HepG2 (cell line): ENCODE results near the gene RPS6KA5. TPM values are rescaled to one million over a fixed set of nuclear protein-coding genes. Genes with fewer than 3 reads are reported as not detected.

Experiments
- ATAC-seq: fragments of 200-7000 bp; cut with Tn5 transposase; 3 replicates; pipeline ENCODE4 v1.9.1; 2020; ENCODE audit warnings: mild to moderate bottlenecking, moderate library complexity
- BruUV-seq: library from RNA; stranded (reverse); fragments of 400-500 nt; replicated peaks from 2 replicates; lab custom pipeline; 2021; lab: Mats Ljungman, UMichigan
- CTCF ChIA-PET: fragments of 300-600 bp; formaldehyde crosslinking; extraction: SDS; loops from one replicate; lab custom pipeline; 2021; ENCODE audit warnings: low total read pairs, inconsistent platforms, low intra/inter-chr PET ratio; lab: Yijun Ruan, JAX
- POLR2A ChIA-PET: fragments of 350-600 bp; sonication (Branson Sonifier 250); formaldehyde crosslinking; loops from one replicate; lab custom pipeline; 2020; ENCODE audit warnings: antibody characterized with exemption, inconsistent platforms; lab: Yijun Ruan, JAX
- DNase-seq: peaks from one replicate; pipeline ENCODE4 v3.0.0-alpha.2; 2015; ENCODE audit warnings: low spot score
- FAIRE-seq: peaks from 3 replicates; lab custom pipeline; 2011; peaks lifted over from hg19 to GRCh38; lab: Jason Lieb, UNC
- H2AFZ ChIP-seq: one replicate; pipeline ENCODE4 v1.6.1; 2011; ENCODE audit warnings: low read length, inconsistent platforms
- H3K27ac ChIP-seq: fragments of 300-600 bp; 3 replicates; pipeline ENCODE4 v1.8.0; 2011; ENCODE audit warnings: mixed run types, mild to moderate bottlenecking, mixed read lengths, low read length, inconsistent platforms; ENCODE audit not compliant: insufficient read depth; ENCODE audit errors: extremely low read length
- H3K27me3 ChIP-seq, 2 experiments: fragments of 200-600 bp in 1 of 2; 2 replicates in 1 of 2; 3 replicates in 1 of 2; pipeline versions ENCODE4 v1.6.0 to v1.8.0; 2011; ENCODE audit warnings: low read length in 2 of 2, mild to moderate bottlenecking in 2 of 2, moderate library complexity in 2 of 2, inconsistent platforms in 1 of 2; ENCODE audit not compliant: insufficient read depth in 2 of 2, control insufficient read depth in 1 of 2
- H3K36me3 ChIP-seq, 2 experiments: fragments of 200-600 bp in 1 of 2; replicated peaks in 1 of 2; 2 replicates in 1 of 2; 3 replicates in 1 of 2; pipeline versions ENCODE4 v1.5.1 to v1.8.0; 2011; ENCODE audit warnings: low read length in 2 of 2, inconsistent platforms in 1 of 2; ENCODE audit not compliant: insufficient read depth in 2 of 2, control insufficient read depth in 1 of 2
- H3K4me1 ChIP-seq: 2 replicates; pipeline ENCODE4 v1.5.1; 2012; ENCODE audit warnings: low read length, inconsistent platforms; ENCODE audit not compliant: insufficient read depth
- H3K4me2 ChIP-seq: 2 replicates; pipeline ENCODE4 v1.6.0; 2011; ENCODE audit warnings: low read depth, low read length, inconsistent platforms
- H3K4me3 ChIP-seq, 3 experiments: fragments of 200-600 bp in 1 of 3; sonication (generic), shearing (Covaris generic) in 1 of 3; replicated peaks in 1 of 3; 2 replicates each; pipeline ENCODE4 v1.5.1; 2011 to 2016; ENCODE audit warnings: low read length in 3 of 3, inconsistent platforms in 2 of 3, low read depth in 2 of 3, mild to moderate bottlenecking in 2 of 3, control low read depth in 1 of 3, mixed read lengths in 1 of 3; ENCODE audit not compliant: insufficient read depth in 1 of 3
- H3K79me2 ChIP-seq: one replicate; pipeline ENCODE4 v1.6.1; 2011; ENCODE audit warnings: low read length, inconsistent platforms; ENCODE audit not compliant: insufficient read depth
- H3K9ac ChIP-seq: 2 replicates; pipeline ENCODE4 v1.6.0; 2011; ENCODE audit warnings: mild to moderate bottlenecking, low read depth, low read length, inconsistent platforms; ENCODE audit not compliant: insufficient read depth
- H3K9me3 ChIP-seq: 2 replicates; pipeline ENCODE4 v1.5.1; 2012; ENCODE audit warnings: mild to moderate bottlenecking, low read length
- H4K20me1 ChIP-seq: 2 replicates; pipeline ENCODE4 v1.6.0; 2011; ENCODE audit warnings: inconsistent platforms, mild to moderate bottlenecking, low read length, moderate library complexity; ENCODE audit not compliant: insufficient read depth
- FOXA1 ChIP-seq, 2 experiments: fragments of 450-650 bp in 1 of 2; sonication (generic) in 1 of 2; formaldehyde crosslinking in 1 of 2; IDR thresholded peaks; 2 replicates each; pipeline versions ENCODE4 v1.4.0 to v1.6.1; 2016 to 2020; ENCODE audit warnings: missing genetic modification reagents in 1 of 2
- KMT2B ChIP-seq: IDR thresholded peaks from 2 replicates; pipeline ENCODE4 v1.6.1; 2016; ENCODE audit warnings: missing genetic modification reagents, missing compliant biosample characterization
- PATZ1 ChIP-seq: sonication (generic); formaldehyde crosslinking; IDR thresholded peaks from 2 replicates; pipeline ENCODE4 v1.4.0; 2020; ENCODE audit warnings: missing genetic modification reagents
- ZNF354B ChIP-seq: sonication (generic); formaldehyde crosslinking; IDR thresholded peaks from 2 replicates; pipeline ENCODE4 v1.8.0; 2022; ENCODE audit warnings: mild to moderate bottlenecking, missing genetic modification reagents
- ZNF75D ChIP-seq: sonication (generic); formaldehyde crosslinking; IDR thresholded peaks from 2 replicates; pipeline ENCODE4 v1.8.1; 2023; ENCODE audit warnings: missing genetic modification reagents, mild to moderate bottlenecking, borderline replicate concordance
- WGBS: methylation state at CpG from one replicate; pipeline ENCODE4 v1.1.6; 2017; ENCODE audit warnings: low lambda C conversion rate; 5-methylcytosine and 5-hydroxymethylcytosine counted together
- in situ Hi-C: cut with HindIII; loops from 2 replicates; pipeline ENCODE4 v1.10.0; 2017; ENCODE audit warnings: low pct_unique_long_range_greater_than_20kb; ENCODE audit not compliant: extremely low pct_ligation_motif_present
- intact Hi-C: fragments of 100-400 bp; cut with micrococcal nuclease; formaldehyde crosslinking; loops from one replicate; pipeline ENCODE4 v1.10.0; 2022; ENCODE audit not compliant: unreplicated experiment
- polyA plus RNA-seq, 8 experiments: library from polyadenylated mRNA; depleted of rRNA in 3 of 8; stranded (reverse) in 7 of 8; unstranded in 1 of 8; fragments of >200 nt; fragmentation: Illumina TruSeq in 4 of 8; extraction: Trizol in 4 of 8; gene quantifications; 2 replicates each; pipeline versions ENCODE4 v1.2.1 to v1.2.3, GENCODE V29; 2011 to 2016; ENCODE audit warnings: low read depth in 4 of 8, missing spikeins in 1 of 8, mixed read lengths in 1 of 8; ENCODE audit not compliant: insufficient read depth in 1 of 8
- total RNA-seq, 5 experiments: library from RNA; depleted of rRNA; stranded (reverse); fragments of >200 nt; fragmentation: Illumina TruSeq; extraction: Trizol; gene quantifications; 2 replicates each; pipeline ENCODE4 v1.2.3, GENCODE V29; 2016; ENCODE audit warnings: low read depth in 1 of 5
- TF ChIP-seq, protein P1 (sequence below): sonication (generic); formaldehyde crosslinking; IDR thresholded peaks from 2 replicates; pipeline ENCODE4 v1.5.0; 2020; ENCODE audit warnings: mild to moderate bottlenecking, missing genetic modification reagents, borderline replicate concordance

RPS6KA5 gene
- total and polyA plus RNA-seq, 2 of the 13 experiments (the other 11 are each of a cell fraction or from before 2014, with no cell fraction given) = 0.50 to 0.58 TPM

GRCh38 chr14:90871605-90872233, 188.7 kb downstream of the RPS6KA5 start (continued):
- TF ChIP-seq ZNF354B (CRISPR knock-in tag) = no peak
- TF ChIP-seq KMT2B (CRISPR knock-in tag) = no peak
- TF ChIP-seq, protein P1, sequence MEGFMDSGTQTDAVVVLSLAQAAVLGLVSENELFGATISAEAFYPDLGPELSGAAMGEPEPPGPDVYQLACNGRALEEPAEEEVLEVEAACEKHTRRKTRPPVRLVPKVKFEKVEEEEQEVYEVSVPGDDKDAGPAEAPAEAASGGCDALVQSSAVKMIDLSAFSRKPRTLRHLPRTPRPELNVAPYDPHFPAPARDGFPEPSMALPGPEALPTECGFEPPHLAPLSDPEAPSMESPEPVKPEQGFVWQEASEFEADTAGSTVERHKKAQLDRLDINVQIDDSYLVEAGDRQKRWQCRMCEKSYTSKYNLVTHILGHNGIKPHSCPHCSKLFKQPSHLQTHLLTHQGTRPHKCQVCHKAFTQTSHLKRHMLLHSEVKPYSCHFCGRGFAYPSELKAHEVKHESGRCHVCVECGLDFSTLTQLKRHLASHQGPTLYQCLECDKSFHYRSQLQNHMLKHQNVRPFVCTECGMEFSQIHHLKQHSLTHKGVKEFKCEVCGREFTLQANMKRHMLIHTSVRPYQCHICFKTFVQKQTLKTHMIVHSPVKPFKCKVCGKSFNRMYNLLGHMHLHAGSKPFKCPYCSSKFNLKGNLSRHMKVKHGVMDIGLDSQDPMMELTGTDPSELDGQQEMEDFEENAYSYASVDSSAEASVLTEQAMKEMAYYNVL (CRISPR knock-in tag) = no peak
- no peak for TF ChIP-seq FOXA1 (IDR thresholded peaks at IDR 0.05)
- TF ChIP-seq FOXA1 (CRISPR knock-in tag; IDR thresholded peaks at IDR 0.05) = no peak
- TF ChIP-seq ZNF75D = no peak

- ChIA-PET CTCF (no interaction called here), POLR2A (no interaction called here)
- Histone ChIP-seq H3K9me3 (no peaks in the 10 kb centered on the region), H4K20me1 (no peaks in the 10 kb centered on the region), H3K27me3 (no peaks in the 10 kb centered on the region), H3K4me2 (no peak overlapping the region), H3K27ac (no peak overlapping the region), H3K4me1 (no peaks in the 10 kb centered on the region), H3K4me3 (no peak overlapping the region), H3K36me3 (no peaks in the 10 kb centered on the region), H3K9ac (no peak overlapping the region), H3K79me2 (no peaks in the 10 kb centered on the region), H2AFZ (no peak overlapping the region)
- no peak for TF ChIP-seq PATZ1
- in situ Hi-C loops = no loop called here
- WGBS = 85% methylated on average over 1 of the region's 1 CpG
- BruUV-seq = no TSS peak
- FAIRE-seq (no peak), ATAC-seq (no peak), DNase-seq (no peak)
- intact Hi-C loops = no loop called here
Measured at GRCh38 chr14:90870950-90871604, 189.4 kb downstream of the RPS6KA5 start.
